Measurements from ENCODE around the gene ABCC11. TPM values are rescaled to one million over a fixed set of nuclear protein-coding genes. Genes with fewer than 3 reads are reported as not detected.

The ABCC11 gene
- total and polyA plus RNA-seq, 2 of the 4 experiments (the other 2 are of a cell fraction), result 0.09 to 0.18 TPM

DNA sequence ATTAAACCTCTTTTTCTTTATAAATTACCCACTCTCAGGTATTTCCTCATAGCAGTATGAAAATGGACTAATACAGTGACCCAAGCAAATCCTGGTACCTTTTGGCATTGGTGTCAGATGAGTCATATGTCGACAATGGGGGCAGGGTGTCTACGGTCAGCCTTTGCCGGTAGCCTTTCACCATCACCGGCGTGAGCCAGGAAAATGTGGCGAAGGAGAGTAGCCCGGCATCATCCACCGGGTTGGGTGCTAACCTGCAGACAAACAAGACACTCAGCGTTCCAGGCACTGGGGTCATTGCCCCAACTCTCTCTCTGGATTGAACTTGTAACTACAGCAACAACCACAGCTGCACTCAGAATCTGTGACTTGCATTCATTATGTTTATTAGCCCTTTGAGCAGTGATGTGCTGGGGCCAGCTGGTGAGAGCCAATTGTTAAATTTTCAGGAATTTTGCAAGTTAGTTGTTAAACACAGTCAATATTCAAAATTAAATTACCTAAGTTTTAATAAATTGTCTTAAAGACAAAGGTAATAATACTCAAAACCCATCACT, 103.4 kb downstream of the ABCC11 start:
- ChIA-PET CTCF (no interaction called here), POLR2A (ENCODE audit: unreplicated experiment) (no interaction called here)
- dilution Hi-C loops (cut with HindIII; ENCODE audit: low sequenced_read_pairs, unreplicated experiment), result no loop called here

More for the DNA sequence above, 103.4 kb downstream of the ABCC11 start:
- Histone ChIP-seq H3K56ac (ENCODE audit: extremely low read depth, insufficient read depth, low read length) (no peak overlapping the region), H2BK5ac (ENCODE audit: low read depth, low read length, poor library complexity, severe bottlenecking) (no peak overlapping the region), H3K4me2 (ENCODE audit: low read depth, low read length) (no peak overlapping the region), H2BK120ac (ENCODE audit: low read depth, low read length) (no peak overlapping the region), H2BK20ac (ENCODE audit: low read depth, low read length) (no peak overlapping the region), H4K5ac (ENCODE audit: low read depth, low read length) (no peak overlapping the region), H2BK15ac (ENCODE audit: low read depth, low read length) (no peak overlapping the region), H3K9me1 (ENCODE audit: insufficient read depth, low read length) (no peaks in the 10 kb centered on the region; the same call in 1 of the 2 replicates), H4K91ac (ENCODE audit: insufficient read depth, low read depth, low read length) (no peak overlapping the region), H2AFZ (replicated peaks; ENCODE audit: low read length, poor library complexity) (no peak overlapping the region), H3K4me3 (ENCODE audit: insufficient read depth, low read depth, low read length) (no peak overlapping the region), H3K4ac (ENCODE audit: low read depth, low read length) (no peak overlapping the region), H3K9me3 (ENCODE audit: control insufficient read depth, insufficient read depth, low read length) (peaks cover 4% of the 10 kb centered on the region; the same call in 1 of the 2 replicates), H3K27me3 (ENCODE audit: control insufficient read depth, insufficient read depth, low read length) (no peaks in the 10 kb centered on the region), H3K18ac (ENCODE audit: low read depth, low read length) (no peak overlapping the region), H3K36me3 (ENCODE audit: control insufficient read depth, insufficient read depth, low read length) (no peaks in the 10 kb centered on the region), H4K8ac (ENCODE audit: low read depth in 2 of 2, low read length in 2 of 2) (no peak overlapping the region), H2AK9ac (replicated peaks; ENCODE audit: low read depth, low read length, poor library complexity) (no peak overlapping the region), H4K20me1 (ENCODE audit: insufficient read depth, low read length) (no peaks in the 10 kb centered on the region), H3K4me1 (ENCODE audit: control insufficient read depth, insufficient read depth, low read length) (peaks cover 3% of the 10 kb centered on the region; the same call in 1 of the 2 replicates), H3K14ac (replicated peaks; ENCODE audit: low read depth, low read length) (no peak overlapping the region), H3K27ac (ENCODE audit: insufficient read depth, low read length) (no peak overlapping the region), H3K79me1 (ENCODE audit: low read depth in 1 of 2, low read length in 2 of 2) (no peaks in the 10 kb centered on the region), H3K23ac (ENCODE audit: low read depth, low read length) (no peak overlapping the region), H3K9ac (ENCODE audit: low read depth, low read length) (no peak overlapping the region), H2AK5ac (ENCODE audit: low read depth, low read length) (no peak overlapping the region; the same call in 1 of the 2 replicates)
- no TSS peak for BruUV-seq (replicated peaks)
- in situ Hi-C loops (cut with MboI; ENCODE audit: low sequenced_read_pairs), result no loop called here
- intact Hi-C loops (cut with micrococcal nuclease), result loop anchor here (5.0 kb wide), 1 partner anchor 82 kb away; no protein-coding TSS in a partner anchor
- TF ChIP-seq NFE2L2 (IDR thresholded peaks at IDR 0.05; ENCODE audit: low read depth, low read length) (no peak), POLR2A (IDR thresholded peaks at IDR 0.05; ENCODE audit: low read depth, low read length) (no peak), RFX5 (IDR thresholded peaks at IDR 0.05; ENCODE audit: low read depth, low read length) (no peak), MAFK (IDR thresholded peaks at IDR 0.05; ENCODE audit: low read depth, low read length) (no peak), SMC3 (IDR thresholded peaks at IDR 0.05; ENCODE audit: low read depth, low read length) (no peak), MXI1 (IDR thresholded peaks at IDR 0.05; ENCODE audit: borderline replicate concordance, low read depth, low read length) (no peak), FOS (IDR thresholded peaks at IDR 0.05; ENCODE audit: low read depth, low read length) (no peak), MAZ (IDR thresholded peaks at IDR 0.05; ENCODE audit: borderline replicate concordance, low read depth, low read length) (no peak), RCOR1 (IDR thresholded peaks at IDR 0.05; ENCODE audit: insufficient replicate concordance, low read length) (no peak), CHD1 (IDR thresholded peaks at IDR 0.05; ENCODE audit: low read depth, low read length) (no peak)
- TF ChIP-seq, protein P1, sequence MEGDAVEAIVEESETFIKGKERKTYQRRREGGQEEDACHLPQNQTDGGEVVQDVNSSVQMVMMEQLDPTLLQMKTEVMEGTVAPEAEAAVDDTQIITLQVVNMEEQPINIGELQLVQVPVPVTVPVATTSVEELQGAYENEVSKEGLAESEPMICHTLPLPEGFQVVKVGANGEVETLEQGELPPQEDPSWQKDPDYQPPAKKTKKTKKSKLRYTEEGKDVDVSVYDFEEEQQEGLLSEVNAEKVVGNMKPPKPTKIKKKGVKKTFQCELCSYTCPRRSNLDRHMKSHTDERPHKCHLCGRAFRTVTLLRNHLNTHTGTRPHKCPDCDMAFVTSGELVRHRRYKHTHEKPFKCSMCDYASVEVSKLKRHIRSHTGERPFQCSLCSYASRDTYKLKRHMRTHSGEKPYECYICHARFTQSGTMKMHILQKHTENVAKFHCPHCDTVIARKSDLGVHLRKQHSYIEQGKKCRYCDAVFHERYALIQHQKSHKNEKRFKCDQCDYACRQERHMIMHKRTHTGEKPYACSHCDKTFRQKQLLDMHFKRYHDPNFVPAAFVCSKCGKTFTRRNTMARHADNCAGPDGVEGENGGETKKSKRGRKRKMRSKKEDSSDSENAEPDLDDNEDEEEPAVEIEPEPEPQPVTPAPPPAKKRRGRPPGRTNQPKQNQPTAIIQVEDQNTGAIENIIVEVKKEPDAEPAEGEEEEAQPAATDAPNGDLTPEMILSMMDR (conservative IDR thresholded peaks at IDR 0.05; ENCODE audit: low read depth, low read length), result no peak
- WGBS, 2 experiments (ENCODE audit: extremely low coverage in 2 of 2, insufficient read length in 1 of 2), result 88% methylated on average over 9 of the region's 9 CpGs; no CpG with 5 or more reads in 1 of the 2 experiments
- no peak for ATAC-seq (ENCODE audit: low read depth)
- DNase-seq, result no peak

Measured in IMR-90 (cell line).